ENCODE measurements around the gene KRTAP27-1. TPM values are rescaled to one million over a fixed set of nuclear protein-coding genes. Genes with fewer than 3 reads are reported as not detected.

KRTAP27-1 gene
- total RNA-seq, 6 experiments from 2014 or later: not detected

DNA sequence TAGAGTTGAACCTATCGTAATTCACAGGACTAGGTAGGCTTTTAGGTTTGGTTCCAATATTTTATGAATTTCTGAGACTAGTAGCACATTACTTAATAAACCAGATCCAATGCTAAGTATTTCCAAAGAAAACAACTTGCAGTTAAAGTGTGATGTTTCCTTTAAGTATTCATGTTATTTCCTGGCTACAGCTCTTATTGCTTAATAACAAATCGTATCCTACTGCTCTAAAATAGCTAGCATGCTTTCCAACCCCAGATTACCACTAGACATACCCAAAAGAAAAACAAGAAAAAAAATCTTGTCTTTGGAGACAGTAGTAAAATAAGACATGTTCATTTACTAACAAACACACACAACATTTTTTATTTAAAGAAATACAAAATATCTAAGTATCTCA, 898 bp downstream of the KRTAP27-1 start:
- Histone ChIP-seq H3K9me3 (no peaks in the 10 kb centered on the region), H3K4me3 (no peak overlapping the region), H3K36me3 (no peaks in the 10 kb centered on the region), H3K27me3 (no peaks in the 10 kb centered on the region), H3K4me1 (no peaks in the 10 kb centered on the region), H3K27ac (no peak overlapping the region)
- intact Hi-C loops (cut with DNase I): no loop called here
- no peak for DNase-seq
- no peak for ATAC-seq
- TF ChIP-seq POLR2A (IDR thresholded peaks at IDR 0.05): no peak
- TF ChIP-seq CTCF (IDR thresholded peaks at IDR 0.05): no peak
- 20% methylated on average over 2 of the region's 2 CpGs for WGBS (ENCODE audit: insufficient coverage, low coverage, low lambda C conversion rate, missing lambda C conversion rate)

DNA sequence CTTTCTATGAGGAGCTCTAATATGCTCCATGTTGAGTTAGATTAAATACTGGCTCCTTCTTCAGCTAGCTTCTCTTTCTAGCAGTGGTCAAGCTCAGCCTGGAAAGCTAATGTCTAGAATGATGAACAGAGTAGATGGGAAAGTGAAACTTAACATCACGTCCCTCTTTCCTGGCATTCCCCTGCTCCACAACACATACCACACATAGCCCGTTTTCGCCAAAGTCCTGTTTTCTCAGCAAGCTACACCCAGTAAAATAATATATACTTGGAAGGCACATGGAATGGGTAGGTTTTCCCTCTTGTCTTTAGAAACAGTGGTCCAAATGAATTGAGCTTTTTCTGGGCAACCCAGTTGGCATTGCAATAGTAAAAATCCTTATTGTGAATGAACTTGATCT, 3.8 kb downstream of the KRTAP27-1 start:
- no peak for ATAC-seq
- 37% methylated on average over 3 of the region's 3 CpGs for WGBS (ENCODE audit: insufficient coverage, low coverage, low lambda C conversion rate, missing lambda C conversion rate)
- TF ChIP-seq POLR2A (IDR thresholded peaks at IDR 0.05) (no peak), CTCF (IDR thresholded peaks at IDR 0.05) (no peak)
- H3K27me3 ChIP-seq: no peaks in the 10 kb centered on the region
- H3K36me3 ChIP-seq: no peaks in the 10 kb centered on the region
- no peaks in the 10 kb centered on the region for H3K9me3 ChIP-seq
- no peak for DNase-seq
- intact Hi-C loops (cut with DNase I): no loop called here
- no peak overlapping the region for H3K4me3 ChIP-seq
- H3K4me1 ChIP-seq: no peaks in the 10 kb centered on the region
- H3K27ac ChIP-seq: no peak overlapping the region

GRCh38 chr21:30332681-30333080, 4.8 kb downstream of the KRTAP27-1 start:
- intact Hi-C loops (cut with DNase I): no loop called here
- no peaks in the 10 kb centered on the region for H3K27me3 ChIP-seq
- no peak for ATAC-seq

DNA sequence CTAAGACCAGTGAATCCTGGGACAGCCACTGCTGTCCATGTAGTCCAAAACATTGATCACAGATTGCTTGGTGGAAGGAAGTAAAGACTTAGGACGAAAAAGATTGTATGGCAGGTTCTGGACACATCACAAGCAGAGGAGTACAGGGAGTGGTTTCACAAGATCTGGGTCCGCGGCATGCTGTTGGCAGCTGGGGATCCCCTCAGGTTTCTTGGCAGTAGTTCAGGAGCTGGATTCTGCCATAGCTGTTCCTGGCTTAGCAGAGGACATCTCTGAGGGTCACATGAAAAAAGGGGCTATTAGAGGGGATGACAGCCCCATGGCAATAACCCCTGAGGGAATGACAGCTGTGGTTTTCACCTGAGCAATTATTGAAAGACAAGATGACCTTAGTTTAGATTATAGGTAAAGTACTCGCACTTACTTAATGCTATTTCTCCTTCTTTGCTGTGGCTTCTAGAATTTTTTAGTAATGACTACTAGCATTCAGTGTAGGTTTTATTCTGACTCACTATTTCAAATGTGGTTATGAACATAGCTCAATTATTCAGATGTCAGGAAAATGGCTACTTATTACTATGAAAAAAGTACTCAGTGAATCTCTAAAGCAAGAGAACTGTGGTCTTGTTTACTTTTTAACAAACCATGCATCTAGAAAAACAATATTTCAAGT, 8.2 kb downstream of the KRTAP27-1 start:
- Histone ChIP-seq H3K4me3 (no peak overlapping the region), H3K36me3 (no peaks in the 10 kb centered on the region), H3K27me3 (no peaks in the 10 kb centered on the region), H3K27ac (no peak overlapping the region), H3K4me1 (no peaks in the 10 kb centered on the region), H3K9me3 (peaks cover 0 to 3% (median 0%) of the 10 kb centered on the region in 4 donors)
- intact Hi-C loops (cut with DNase I): no loop called here
- no peak for TF ChIP-seq CTCF (IDR thresholded peaks at IDR 0.05)
- TF ChIP-seq POLR2A (IDR thresholded peaks at IDR 0.05): no peak
- WGBS (ENCODE audit: insufficient coverage, low coverage, low lambda C conversion rate, missing lambda C conversion rate): 44% methylated on average over 3 of the region's 4 CpGs
- ATAC-seq (no peak), DNase-seq (no peak)

More at GRCh38 chr21:30332681-30333080, 4.8 kb downstream of the KRTAP27-1 start:
- 60% methylated on average over 2 of the region's 2 CpGs for WGBS (ENCODE audit: insufficient coverage, low coverage, low lambda C conversion rate, missing lambda C conversion rate)
- no peak for DNase-seq
- Histone ChIP-seq H3K27ac (no peak overlapping the region), H3K9me3 (no peaks in the 10 kb centered on the region), H3K4me1 (no peaks in the 10 kb centered on the region), H3K36me3 (no peaks in the 10 kb centered on the region), H3K4me3 (no peak overlapping the region)
- TF ChIP-seq POLR2A (IDR thresholded peaks at IDR 0.05) (no peak), CTCF (IDR thresholded peaks at IDR 0.05) (no peak)

GRCh38 chr21:30326390-30326789, 11.1 kb downstream of the KRTAP27-1 start:
- Histone ChIP-seq H3K27ac (no peak overlapping the region), H3K27me3 (no peaks in the 10 kb centered on the region), H3K36me3 (no peaks in the 10 kb centered on the region), H3K4me1 (no peaks in the 10 kb centered on the region), H3K9me3 (peaks cover 0 to 3% (median 0%) of the 10 kb centered on the region in 4 donors), H3K4me3 (no peak overlapping the region)
- DNase-seq: no peak
- TF ChIP-seq POLR2A (IDR thresholded peaks at IDR 0.05): no peak
- no peak for TF ChIP-seq CTCF (IDR thresholded peaks at IDR 0.05)
- no peak for ATAC-seq
- intact Hi-C loops (cut with DNase I): no loop called here
